ENCODE data around the gene FAM240B. TPM values are rescaled to one million over a fixed set of nuclear protein-coding genes. Genes with fewer than 3 reads are reported as not detected.

Gene FAM240B
- total RNA-seq, 4 donors from 2014 or later = not detected

DNA sequence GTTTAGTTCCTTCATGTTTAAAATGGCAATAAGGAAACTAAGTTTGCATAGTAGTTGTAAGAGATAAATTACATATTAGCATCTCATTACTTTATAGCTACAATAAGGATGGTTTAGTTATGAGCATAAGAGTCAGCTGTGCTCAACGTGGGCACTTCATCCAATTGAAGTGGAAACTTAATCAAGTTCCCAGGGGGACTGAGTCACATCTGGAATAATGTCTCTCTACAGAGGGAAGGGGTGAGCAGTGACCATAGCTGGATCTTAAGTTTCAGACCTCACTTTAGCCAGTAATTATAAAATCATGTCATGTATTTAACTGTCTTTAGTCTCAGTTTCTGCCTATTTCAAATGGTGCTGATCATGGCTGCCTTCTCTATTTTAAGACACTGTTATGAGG is 36.8 kb upstream of the FAM240B start:
- intact Hi-C loops (cut with DNase I) = no loop called here
- 53 to 67% methylated on average over 1 of the region's 1 CpG for WGBS, 2 donors
- no peaks in the 10 kb centered on the region for H3K36me3 ChIP-seq

GRCh38 chr9:38747941-38748340 is 28.0 kb upstream of the FAM240B start:
- Histone ChIP-seq H3K9me3 (no peaks in the 10 kb centered on the region), H3K27ac (no peak overlapping the region), H3K27me3 (no peaks in the 10 kb centered on the region), H3K4me1 (no peaks in the 10 kb centered on the region), H3K36me3 (no peaks in the 10 kb centered on the region), H3K4me3 (no peak overlapping the region)
- no peak for DNase-seq
- intact Hi-C loops (cut with DNase I) = no loop called here
- TF ChIP-seq CTCF (IDR thresholded peaks at IDR 0.05) (no peak), POLR2A (IDR thresholded peaks at IDR 0.05) (no peak)
- 93 to 100% methylated on average over 1 of the region's 1 CpG for WGBS, 2 donors

More for the DNA sequence above, 36.8 kb upstream of the FAM240B start:
- H3K4me3 ChIP-seq = no peak overlapping the region
- no peak for DNase-seq
- no peaks in the 10 kb centered on the region for H3K9me3 ChIP-seq
- H3K27ac ChIP-seq = no peak overlapping the region
- H3K4me1 ChIP-seq = no peaks in the 10 kb centered on the region
- no peak for TF ChIP-seq POLR2A (IDR thresholded peaks at IDR 0.05)
- no peak for TF ChIP-seq CTCF (IDR thresholded peaks at IDR 0.05)
- no peaks in the 10 kb centered on the region for H3K27me3 ChIP-seq

DNA sequence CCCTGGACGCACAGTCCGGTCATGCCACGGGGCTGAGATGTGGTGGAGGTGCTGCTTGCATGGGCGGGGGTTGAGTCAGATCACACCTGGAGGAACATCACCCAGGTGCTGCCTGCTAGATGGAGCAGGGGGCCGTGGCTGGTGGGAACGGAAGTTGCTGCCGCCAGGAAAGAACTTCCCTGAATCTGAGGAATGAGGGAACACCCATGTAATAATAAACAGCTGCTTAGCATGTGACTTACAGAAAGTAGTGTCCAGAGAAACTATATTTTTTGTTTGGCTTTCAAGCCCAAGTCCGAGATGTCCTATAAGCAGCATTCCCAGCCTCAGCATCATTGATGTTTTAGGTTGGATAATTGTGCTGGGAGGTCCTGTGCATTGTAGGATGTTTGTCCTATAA is 27.1 kb upstream of the FAM240B start:
- Histone ChIP-seq H3K27ac (no peak overlapping the region), H3K27me3 (no peaks in the 10 kb centered on the region), H3K4me1 (no peaks in the 10 kb centered on the region), H3K36me3 (no peaks in the 10 kb centered on the region), H3K9me3 (no peaks in the 10 kb centered on the region), H3K4me3 (no peak overlapping the region)
- 59 to 64% methylated on average over 2 to 8 of the region's 8 CpGs for WGBS, 2 donors
- DNase-seq = no peak
- TF ChIP-seq CTCF (IDR thresholded peaks at IDR 0.05) = no peak
- TF ChIP-seq POLR2A (IDR thresholded peaks at IDR 0.05) = no peak
- intact Hi-C loops (cut with DNase I) = no loop called here

GRCh38 chr9:38746303-38746702 is 26.4 kb upstream of the FAM240B start:
- no peak for DNase-seq
- intact Hi-C loops (cut with DNase I) = no loop called here
- WGBS, 2 donors = 77 to 79% methylated on average over 4 of the region's 4 CpGs
- H3K9me3 ChIP-seq = no peaks in the 10 kb centered on the region
- TF ChIP-seq POLR2A (IDR thresholded peaks at IDR 0.05) = no peak
- TF ChIP-seq CTCF (IDR thresholded peaks at IDR 0.05) = no peak
- no peak overlapping the region for H3K4me3 ChIP-seq
- H3K27ac ChIP-seq = no peak overlapping the region
- no peaks in the 10 kb centered on the region for H3K36me3 ChIP-seq
- no peaks in the 10 kb centered on the region for H3K27me3 ChIP-seq
- H3K4me1 ChIP-seq = no peaks in the 10 kb centered on the region

GRCh38 chr9:38744484-38744883 is 24.6 kb upstream of the FAM240B start:
- peaks cover 0 to 4% (median 0%) of the 10 kb centered on the region in 4 donors for H3K27me3 ChIP-seq
- H3K36me3 ChIP-seq = no peaks in the 10 kb centered on the region
- 87 to 91% methylated on average over 3 of the region's 3 CpGs for WGBS, 2 donors
- no peak overlapping the region for H3K4me3 ChIP-seq
- no peaks in the 10 kb centered on the region for H3K9me3 ChIP-seq
- intact Hi-C loops (cut with DNase I) = no loop called here
- no peaks in the 10 kb centered on the region for H3K4me1 ChIP-seq
- DNase-seq = no peak
- no peak for TF ChIP-seq CTCF (IDR thresholded peaks at IDR 0.05)
- TF ChIP-seq POLR2A (IDR thresholded peaks at IDR 0.05) = no peak
- no peak overlapping the region for H3K27ac ChIP-seq
